Measurements from ENCODE around the gene RGS13.

Gene RGS13, protein sequence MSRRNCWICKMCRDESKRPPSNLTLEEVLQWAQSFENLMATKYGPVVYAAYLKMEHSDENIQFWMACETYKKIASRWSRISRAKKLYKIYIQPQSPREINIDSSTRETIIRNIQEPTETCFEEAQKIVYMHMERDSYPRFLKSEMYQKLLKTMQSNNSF

DNA sequence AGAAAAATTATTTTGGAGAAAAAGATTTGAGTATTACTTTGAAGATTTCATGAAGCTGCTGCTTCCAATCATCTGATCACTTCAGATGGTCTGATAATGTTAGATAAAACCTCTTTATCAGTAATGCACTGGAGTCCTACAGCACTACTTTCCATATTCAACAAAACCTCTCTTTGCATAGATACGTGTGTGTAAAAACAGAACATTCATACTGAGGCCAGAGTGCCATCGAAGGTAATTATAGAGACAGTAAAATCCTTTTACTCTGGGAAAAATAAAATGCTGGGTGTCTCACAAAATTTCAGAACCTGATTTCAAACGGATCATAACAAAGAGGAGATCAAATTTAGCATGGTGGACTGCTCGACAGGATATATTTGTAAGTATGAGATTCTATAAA is at the start of gene RGS13:
TSS of gene RGS13 (plus strand) at position 209 of the 400 bp plus-strand sequence. CDS start 8,188 bp downstream, outside the sequence.
- DNase-seq: no peak

DNA sequence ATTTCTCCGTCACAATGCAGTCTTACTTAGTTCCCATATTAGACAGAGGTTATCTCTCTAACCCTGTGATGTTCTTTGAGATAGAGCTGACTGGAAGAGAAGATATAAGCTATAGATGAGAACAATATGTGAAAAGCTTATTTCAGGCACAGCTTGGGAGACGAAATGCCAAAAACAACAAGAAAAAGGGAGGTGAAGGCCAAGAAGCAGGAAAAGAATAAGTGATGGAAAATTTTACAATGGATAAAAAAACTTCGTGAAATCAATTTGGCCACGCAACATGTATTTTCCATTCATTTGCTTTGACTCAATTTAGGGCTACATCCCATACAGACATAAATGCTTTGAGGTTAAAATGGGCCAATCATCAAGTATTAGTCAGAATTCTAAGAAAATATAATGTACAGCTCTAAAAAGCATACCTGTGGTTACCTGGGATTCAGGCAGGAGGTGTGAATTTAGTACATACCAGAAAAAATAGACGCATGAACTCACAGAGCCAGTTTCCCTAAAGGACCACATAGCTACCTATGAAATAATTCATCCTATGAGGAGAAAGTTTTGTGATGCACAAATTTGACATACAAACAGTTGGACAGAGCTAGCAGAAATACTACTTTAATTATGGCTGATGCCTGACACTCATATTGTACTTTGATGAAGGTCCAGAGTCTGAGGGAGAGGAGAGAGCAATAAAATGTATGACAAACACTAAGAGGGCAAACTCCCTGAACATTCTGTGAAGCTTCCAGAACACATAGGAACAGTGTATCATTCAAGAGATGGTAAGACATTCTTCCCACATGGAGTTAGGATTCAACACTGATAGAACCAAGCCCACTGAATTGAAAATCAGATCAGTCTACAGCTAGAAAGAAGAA is 48.3 kb upstream of the RGS13 start:
- DNase-seq: no peak

DNA sequence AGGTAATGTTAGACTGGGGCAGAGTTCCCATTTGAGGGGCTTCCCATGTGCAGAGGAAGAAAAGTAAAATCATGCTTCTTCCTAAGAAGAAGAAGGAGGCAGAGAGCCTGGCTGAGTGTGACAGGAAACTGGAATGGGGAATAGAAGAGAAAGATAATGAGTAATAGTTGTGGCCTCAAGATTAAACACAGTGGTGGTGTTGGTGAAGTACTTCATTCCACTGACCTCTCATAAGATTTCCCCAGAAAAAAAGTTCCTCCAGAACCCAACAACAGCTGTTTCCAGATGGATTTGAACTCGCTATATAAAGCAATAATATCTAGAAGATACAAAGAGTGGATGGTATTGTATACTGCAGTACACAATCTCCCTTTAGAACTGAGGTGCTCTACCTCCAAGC is 47.4 kb upstream of the RGS13 start:
- DNase-seq: no peak

DNA sequence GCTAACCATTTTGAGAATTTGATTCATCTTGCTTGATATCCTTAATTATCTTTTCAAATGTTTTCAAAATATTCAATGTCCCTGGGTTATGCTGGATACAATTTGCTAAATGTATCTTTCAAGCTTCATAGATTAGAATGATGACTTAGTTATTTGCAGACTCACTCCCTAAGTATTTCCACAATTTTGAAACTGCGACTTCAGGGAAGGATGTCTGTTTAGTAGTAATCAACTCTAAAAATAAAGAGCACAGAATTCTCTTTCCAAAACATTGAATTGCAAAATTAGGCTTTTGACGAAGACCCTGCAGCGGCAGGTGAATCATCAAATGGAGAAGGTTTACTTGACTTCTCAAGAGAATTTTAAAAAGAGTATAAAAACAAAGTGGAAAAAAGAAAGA is 46.1 kb upstream of the RGS13 start:
- no peak for DNase-seq

DNA sequence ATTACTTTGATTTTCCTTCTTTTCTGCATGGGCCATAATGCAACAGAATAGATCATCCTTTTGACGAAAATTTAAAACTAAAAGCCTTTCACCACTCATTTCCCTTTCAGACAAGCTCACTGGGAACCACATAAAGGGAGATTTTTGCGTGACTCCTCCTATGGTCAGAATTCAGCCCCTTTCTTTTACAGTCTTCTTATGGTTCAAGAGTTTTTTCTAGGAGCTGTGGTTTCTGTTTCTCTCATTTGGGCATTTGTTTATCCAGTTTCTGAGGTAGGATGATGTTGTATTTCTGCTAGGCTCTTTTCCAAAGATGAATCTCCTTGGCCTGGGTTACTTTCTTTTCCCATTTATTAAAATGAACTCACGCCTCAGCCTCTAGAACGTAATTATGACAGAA is 43.4 kb upstream of the RGS13 start:
- DNase-seq: no peak

DNA sequence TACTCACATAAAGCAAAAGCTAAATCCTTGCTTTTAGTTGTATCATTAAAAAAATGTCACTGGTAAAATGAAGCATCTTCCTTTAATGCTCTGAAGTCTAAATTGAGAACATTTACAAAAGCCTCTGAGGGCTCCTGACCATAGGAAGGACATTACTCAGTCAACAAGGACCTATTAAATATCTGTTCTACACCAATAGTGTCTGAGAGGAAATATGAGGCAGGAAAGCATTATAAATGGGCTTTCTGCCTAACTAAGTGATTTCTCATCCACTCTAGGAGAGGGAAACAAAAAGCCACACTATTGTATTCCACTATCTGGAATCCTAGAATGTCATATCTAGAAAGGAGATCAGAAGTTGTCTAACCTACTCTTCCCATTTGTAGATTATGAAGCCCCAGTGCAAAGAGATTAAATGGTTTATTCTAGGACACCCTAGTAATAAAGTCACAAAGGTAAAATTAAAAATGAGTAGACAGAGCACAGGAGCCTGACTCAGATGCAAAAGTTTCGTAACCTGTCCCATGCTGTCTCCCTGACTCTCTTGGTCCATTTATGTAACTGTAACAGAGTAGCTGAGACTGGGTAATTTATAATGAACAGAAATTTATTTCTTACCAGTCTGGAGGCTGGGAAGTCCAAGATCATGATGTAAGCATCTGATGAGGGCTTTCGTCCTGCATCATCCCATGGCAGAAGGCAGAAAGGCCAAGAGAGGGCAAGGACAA is 42.8 kb upstream of the RGS13 start:
- DNase-seq: no peak

DNA sequence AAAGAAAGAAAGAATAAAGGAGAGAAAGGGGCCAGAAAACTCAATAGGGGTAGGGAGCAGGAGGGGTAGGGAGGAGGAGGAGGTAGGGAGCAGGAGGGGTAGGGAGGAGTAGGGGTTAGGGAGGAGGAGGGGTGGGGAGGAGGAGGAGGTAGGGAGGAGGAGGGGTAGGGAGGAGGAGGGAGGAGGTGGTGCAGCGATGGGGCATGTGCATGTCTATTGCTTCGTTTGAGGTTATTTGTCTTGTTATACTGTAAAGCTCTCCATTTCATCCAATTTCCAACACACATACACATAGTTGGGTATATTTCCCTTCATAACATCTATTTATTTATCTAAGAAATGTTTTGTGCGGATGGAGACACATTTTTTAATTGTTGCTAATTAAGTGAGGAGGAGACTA is 40.6 kb upstream of the RGS13 start:
- DNase-seq: no peak

DNA sequence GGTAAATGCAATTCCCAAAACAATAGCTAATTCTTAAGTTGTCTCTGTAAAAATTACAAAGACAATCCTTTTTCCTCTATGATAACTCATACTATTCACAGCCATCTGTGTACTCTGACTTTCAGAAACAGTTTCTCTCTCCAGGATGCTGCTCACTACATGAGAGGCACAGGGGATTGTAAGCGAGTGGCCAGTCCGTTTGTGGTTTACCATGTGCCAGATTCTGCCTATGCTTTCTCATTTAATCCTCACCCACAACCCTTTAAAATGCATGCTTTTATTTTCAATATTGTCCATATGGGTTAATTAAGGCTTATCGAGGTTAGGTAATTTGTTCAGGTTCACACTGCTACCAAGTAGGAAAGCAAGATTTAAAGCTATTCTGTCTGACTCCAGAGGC is 37.4 kb upstream of the RGS13 start:
- DNase-seq: no peak

DNA sequence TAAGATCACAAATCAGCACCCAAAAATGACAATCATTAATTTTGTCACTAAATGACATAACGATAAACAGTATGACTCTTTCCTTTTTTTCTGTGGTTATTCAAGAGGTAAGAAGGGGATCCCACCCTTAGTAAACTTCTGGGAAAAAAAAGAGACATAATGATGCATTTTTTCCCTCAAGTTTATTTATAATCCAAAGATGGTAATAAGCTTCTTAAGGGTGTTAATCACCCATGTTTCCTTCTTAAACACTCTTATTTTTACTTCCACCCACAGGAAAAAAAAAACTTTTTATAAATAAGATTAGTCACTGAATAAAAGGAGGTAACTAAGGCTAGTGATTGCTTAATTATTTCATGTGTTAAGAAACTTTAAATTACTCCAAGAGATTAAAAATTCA is 35.7 kb upstream of the RGS13 start:
- DNase-seq: no peak

DNA sequence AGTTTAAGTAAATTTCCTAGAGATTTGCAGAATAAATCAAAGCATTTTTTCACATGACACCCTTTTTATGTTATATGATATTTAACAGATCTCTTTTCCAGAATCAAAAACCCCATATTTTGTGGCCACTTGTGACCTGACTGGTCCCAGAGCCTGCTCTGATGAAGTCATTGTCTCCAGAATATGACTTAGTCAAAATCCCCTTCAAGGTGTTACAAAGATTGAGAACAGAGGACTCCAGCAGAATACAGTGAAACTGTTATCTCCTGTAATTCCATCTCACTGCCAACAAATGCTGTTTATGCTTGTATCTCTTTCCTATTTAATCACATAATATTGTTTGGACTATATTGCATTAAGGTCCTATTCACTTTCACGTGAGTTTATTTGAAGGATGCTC is 34.8 kb upstream of the RGS13 start:
- DNase-seq: no peak

DNA sequence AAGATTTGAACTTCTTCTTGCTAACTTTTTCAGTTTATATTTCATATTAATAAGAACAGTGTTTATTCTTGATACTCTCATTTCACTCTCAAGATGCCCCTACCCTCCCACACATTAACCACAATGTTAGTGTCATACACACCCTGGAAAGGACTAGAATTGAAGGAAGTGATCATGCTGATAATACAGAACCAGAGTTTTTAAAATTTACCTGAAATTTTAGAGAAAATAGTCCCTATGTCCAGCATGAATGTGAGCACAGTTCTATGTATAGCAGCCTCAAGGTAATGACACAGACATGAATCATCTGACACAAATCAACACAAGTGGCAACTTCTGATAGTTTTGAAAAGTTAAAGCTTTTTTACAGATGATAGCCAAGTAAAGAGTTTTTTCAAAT is 34.4 kb upstream of the RGS13 start:
- no peak for DNase-seq

DNA sequence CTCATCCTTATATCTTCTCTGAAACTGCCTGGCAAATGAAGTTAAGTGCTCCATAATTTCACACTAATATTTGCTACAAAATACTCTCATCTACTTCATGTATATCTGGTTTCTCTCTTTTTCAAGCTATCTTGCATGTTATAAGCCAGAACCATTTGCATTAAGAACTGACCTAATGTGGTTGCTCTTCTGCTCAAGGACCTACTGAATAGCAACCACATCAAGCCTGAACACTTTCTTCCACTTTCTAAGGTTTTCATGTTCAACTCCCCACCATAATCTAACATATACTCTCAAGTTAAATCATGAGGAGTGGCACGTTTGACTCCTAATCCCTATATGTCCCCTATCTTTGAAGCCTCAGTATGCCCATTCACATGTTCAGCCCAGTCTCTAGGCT is 33.2 kb upstream of the RGS13 start:
- DNase-seq: no peak

DNA sequence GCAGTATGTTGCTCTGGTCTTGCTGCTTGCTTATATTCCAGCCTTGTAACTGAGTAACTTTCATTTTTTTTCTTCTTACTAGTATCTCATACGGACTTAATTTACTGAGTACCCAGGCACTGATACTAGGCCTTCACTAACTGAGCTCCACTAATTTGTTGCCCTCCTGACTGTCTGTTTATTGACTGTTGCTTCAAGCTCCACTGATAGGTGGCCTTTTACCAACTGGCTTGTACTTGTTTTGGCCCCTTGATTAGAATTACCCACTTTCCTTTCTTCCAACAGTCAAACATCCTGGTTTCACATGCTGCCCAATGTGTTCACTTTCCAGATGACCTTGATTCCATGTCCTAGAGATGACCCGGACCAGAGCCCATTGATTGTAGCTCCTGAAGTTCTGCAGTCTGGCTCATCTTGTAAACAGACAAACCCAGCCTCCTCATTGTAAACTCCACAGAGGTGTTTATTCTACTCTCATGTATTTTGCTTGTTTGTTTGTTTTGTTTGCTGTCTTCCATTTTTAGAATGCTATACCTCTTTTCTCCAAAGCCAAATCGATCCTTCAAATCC is 32.6 kb upstream of the RGS13 start:
- no peak for DNase-seq

DNA sequence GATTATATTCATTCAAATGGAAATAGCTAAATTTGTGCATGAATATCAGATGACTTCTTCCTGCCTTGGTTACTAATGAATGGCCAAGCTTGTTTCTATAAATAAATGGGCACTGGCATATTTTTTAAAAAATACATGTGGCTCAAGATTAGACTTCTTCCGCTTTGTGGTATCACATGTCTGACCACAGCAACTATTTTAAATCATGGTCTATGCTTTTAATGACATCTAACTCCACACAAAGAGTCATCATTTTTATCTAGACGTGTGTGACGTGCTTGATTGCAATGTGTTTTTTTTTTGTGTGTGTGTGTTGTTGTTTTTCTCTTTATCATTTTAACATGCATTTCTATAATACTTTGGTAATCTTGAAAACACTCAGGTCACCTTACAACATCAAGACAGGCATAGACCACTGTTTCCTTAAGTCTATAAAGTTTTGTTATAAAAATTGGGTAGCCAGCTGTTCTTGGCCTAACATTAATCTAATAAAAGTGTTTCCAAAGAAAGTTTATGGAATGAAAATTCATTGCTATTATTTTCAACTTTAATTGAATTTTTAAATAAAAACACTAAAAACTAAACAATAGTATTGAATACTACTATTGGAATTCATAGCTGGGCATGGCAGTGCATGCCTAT is 30.8 kb upstream of the RGS13 start:
- no peak for DNase-seq

DNA sequence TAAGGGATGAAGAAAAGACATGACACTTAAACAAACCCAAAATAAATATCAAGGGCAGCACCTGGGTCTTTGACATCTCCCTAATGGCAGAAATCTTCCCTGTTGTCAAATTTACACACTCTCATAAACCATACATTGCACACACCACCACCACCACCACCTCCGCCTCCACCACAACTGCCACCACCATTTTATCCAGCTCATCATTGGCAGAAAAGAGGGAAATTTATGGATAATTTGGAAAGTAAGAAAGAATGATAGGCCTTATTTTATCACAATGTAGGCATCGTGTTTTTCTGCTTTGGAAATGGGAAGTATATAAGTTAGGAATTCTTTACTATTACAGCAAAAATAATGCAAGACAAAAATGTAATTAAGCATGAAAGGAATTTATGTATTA is 27.3 kb upstream of the RGS13 start:
- no peak for DNase-seq

DNA sequence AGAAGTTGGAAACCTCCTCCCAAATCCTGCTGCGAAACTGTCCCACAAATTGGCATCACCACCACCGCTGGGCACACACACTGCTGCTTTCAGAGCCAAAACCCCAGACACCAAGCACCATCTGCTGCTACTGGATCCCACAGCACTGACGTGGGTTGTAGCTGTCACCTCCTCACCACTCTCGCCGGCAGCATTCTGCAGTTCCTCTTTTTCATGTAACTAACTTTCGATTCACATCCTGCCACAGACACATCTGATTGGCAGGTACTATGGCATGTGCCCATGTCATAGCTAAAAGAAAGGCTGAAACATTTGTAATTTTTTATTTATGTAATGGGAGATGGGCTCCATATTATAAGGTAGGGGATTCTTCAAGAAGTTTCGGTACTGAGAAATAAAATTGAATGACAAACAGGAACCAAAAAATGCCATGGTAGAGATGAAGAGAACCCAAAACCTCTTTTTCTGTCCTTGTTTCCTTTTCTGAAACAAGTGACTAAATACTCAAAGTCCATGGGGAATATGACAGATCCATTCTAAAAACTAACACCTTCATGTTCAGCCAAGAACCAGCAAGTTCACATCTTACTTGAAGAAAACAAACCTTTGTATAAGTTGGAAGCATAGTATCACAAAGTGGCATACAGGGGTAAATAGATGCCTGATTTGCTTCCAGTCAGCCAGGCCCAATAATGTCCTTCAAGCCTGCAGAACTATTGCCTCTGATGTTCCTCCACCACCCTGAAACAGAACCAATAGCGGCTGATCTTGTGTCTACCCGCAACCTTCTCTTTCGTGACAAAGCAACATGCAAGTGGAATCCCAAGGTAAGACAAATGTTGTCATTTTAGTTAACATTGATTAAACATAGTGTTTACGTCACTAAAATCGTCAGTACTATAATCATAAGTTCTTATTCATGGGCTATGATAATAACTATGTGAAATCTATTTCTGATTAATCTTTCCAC is 26.6 kb upstream of the RGS13 start:
- no peak for DNase-seq

DNA sequence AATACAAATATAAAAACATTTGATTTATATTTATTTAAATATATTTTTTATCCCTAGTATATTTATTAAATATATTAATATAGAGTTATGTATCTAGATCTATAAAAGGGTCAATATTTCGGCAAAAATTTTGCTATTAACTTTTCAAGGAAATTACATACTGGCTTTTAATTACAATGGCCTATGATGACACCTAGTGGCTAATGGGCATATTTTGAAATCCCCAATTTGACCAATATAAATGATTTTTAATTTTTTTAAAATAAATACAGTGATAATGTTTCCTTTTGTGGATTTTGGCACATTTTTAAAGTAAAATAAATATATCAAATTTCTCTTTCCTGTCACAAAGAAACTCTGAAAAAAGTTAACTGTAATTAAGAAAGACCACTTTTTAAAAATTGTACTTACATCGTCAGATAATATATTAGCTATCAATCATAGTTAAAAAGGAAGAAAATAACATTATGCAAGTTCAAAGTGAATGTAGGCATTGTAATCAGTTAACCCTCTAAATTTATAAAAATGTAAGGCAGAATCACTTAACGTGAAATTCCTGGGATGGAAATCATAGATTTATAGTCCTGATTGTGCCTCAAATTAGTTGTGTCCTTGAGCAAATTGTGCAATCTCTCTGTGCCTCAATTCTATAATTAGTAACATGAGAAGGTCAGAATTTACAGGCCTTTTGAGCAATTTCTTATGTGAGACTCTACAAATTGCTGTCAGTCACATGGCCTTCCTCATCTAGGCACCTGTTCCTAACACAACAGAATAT is 25.6 kb upstream of the RGS13 start:
- DNase-seq: no peak

DNA sequence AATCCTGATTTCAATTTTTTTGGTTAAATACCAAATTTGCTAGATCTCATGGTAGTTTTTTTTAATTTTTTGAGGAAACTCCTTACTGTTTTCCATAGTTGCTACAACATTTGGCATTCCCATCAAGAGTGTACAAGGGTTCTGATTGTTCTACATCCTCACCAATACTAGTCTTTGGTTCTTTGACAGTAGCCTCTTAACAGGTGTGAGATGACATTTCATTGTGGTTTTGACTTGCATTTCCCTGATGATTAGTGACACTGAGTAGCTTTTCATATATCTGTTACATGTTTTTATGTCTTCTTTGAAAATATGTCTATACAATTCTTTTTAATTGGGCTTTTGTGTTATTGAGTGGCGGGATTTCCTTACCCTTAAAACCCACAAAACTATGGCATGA is 20.9 kb upstream of the RGS13 start:
- DNase-seq: no peak

DNA sequence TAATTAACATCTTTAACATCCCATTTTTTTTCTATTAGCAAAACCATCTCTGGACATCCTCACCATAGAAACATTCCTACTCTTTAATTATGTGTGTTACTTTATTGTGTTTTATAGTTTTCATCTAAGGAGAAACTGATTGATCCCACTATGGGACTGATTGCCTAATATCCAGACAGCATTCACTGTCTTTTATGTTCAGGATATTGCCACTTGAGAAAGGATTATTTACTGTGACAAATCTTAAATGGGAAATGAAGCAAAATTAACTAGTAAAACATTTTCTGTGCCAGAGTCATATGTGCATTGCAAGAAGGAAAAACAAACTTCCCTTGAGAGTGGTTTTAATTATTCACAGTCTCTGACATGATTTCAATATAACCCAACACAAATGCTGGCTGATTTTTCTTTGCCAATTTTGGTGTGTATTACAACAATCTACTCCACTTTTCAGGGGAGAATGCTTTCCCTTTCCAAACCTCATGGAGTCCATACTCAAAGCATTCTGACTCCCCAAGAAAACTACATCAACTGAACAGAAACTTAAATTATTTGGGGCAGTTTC is 15.8 kb upstream of the RGS13 start:
- DNase-seq: no peak

DNA sequence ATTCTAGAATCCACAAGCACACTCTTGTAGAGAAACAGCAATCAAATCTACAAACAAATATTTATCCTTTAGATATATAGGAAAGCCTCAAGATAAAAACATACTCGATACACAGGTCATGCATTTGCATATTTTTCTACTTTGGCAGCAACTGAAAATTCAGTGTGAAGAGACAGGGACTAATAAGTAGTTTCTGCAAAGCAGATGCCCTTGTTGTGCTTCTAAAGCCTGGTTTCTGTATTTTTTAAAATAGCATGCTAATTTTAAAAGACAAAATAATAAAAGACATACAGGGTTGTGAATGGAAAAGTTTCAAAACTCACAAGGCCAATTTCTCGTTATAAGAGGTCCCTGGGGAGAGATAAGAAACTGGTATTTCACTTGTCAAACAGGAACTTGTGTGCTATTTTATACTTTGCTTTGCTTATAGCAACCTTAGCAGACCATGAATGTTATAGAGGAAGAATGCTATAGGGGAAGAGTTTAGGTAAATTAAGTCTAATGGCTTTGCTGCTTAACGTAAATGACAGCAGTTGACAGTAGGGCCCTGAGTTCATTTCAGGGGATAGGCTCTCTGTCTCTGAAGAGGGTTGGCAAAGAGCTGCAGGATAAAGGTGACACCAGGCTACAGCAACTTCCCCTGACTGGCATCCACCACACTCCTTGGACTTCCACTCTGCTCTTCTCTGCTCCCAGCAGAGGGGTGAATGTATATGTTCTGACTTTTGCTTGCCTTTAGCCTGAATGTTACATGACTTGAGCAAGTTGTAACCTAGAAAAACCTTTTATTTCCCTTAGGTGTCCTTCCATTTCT is 9.4 kb upstream of the RGS13 start:
- no peak for DNase-seq

Measured in NCI-H1436 (cell line).